GM18861 (cell line): Measurements from ENCODE around the gene TACC2.

ENCODE experiments used
- ATAC-seq: cut with Tn5 transposase; IDR thresholded peaks from one replicate; pipeline ENCODE4 v1.9.1; 2021; ENCODE audit not compliant: unreplicated experiment

TACC2 gene

GRCh38 chr10:122164023-122164601 is 175.1 kb downstream of the TACC2 start:
- ATAC-seq, result no peak

- ATAC-seq, result no peak
Observed at GRCh38 chr10:122164815-122165483, 176.0 kb downstream of the TACC2 start.

GRCh38 chr10:122165484-122166276 is 176.7 kb downstream of the TACC2 start:
- ATAC-seq, result no peak

- ATAC-seq, result no peak
Observed at GRCh38 chr10:122168101-122168500, 179.1 kb downstream of the TACC2 start.

GRCh38 chr10:122168598-122169394 is 179.8 kb downstream of the TACC2 start:
- ATAC-seq, result no peak

- no peak for ATAC-seq
Observed at GRCh38 chr10:122170802-122171201, 181.8 kb downstream of the TACC2 start.

- no peak for ATAC-seq
Observed at GRCh38 chr10:122171302-122172075, 182.5 kb downstream of the TACC2 start.

- no peak for ATAC-seq
Observed at GRCh38 chr10:122172361-122173008, 183.5 kb downstream of the TACC2 start.

GRCh38 chr10:122173337-122173736 is 184.4 kb downstream of the TACC2 start:
- no peak for ATAC-seq

- ATAC-seq, result no peak
Observed at GRCh38 chr10:122173766-122174435, 184.9 kb downstream of the TACC2 start.

- no peak for ATAC-seq
Observed at GRCh38 chr10:122176232-122177213, 187.6 kb downstream of the TACC2 start.

GRCh38 chr10:122178655-122179054 is 189.7 kb downstream of the TACC2 start:
- no peak for ATAC-seq

- no peak for ATAC-seq
Observed at GRCh38 chr10:122181041-122181732, 192.2 kb downstream of the TACC2 start.

- no peak for ATAC-seq
Observed at GRCh38 chr10:122181876-122182275, 192.9 kb downstream of the TACC2 start.

GRCh38 chr10:122182308-122182707 is 193.3 kb downstream of the TACC2 start:
- ATAC-seq, result no peak

- no peak for ATAC-seq
Observed at GRCh38 chr10:122184254-122184653, 195.3 kb downstream of the TACC2 start.

- ATAC-seq, result no peak
Observed at GRCh38 chr10:122185643-122186042, 196.7 kb downstream of the TACC2 start.
